Measurements from ENCODE around the gene NTMT1.

GRCh38 chr9:129673602-129674001, 47.6 kb downstream of the NTMT1 start:
- TF ChIP-seq CTCF (IDR thresholded peaks at IDR 0.05 in 8 of 11, conservative IDR thresholded peaks at IDR 0.05 in 3 of 11) (no peak), POLR2AphosphoS5 (IDR thresholded peaks at IDR 0.05) (no peak)

Measured in spleen (tissue), 7 donors.